Forelimb muscle (tissue), 1 donor: ENCODE measurements around the gene TMED3. TPM values are rescaled to one million over a fixed set of nuclear protein-coding genes. Genes with fewer than 3 reads are reported as not detected.
"Not testable (repeated sequence)": the region's sequence is repeated elsewhere in the genome, so short reads cannot be mapped to it uniquely, and the experiment has no call there.

ENCODE experiments used
- DNase-seq: peaks from one replicate; pipeline ENCODE4 v3.0.0-alpha.2; 2013; ENCODE audit warnings: low read depth
- polyA plus RNA-seq: library from polyadenylated mRNA; unstranded; fragments of 120-200 nt; gene quantifications from one replicate; pipeline ENCODE4 v1.2.1, GENCODE V29; 2013; ENCODE audit not compliant: insufficient read length

The TMED3 gene
- polyA plus RNA-seq, 1 donor, result 34.1 TPM

GRCh38 chr15:79316864-79317263 lies 6.0 kb downstream of the TMED3 start:
- DNase-seq, result no peak

- not testable (repeated sequence) for DNase-seq
These were observed 9.1 kb downstream of the TMED3 start for GRCh38 chr15:79319973-79320372.

- no peak for DNase-seq
These were observed 11.0 kb downstream of the TMED3 start for GRCh38 chr15:79321876-79322275.

- no peak for DNase-seq
These were observed 11.4 kb downstream of the TMED3 start for GRCh38 chr15:79322306-79322705.

- no peak for DNase-seq
These were observed 12.0 kb downstream of the TMED3 start for GRCh38 chr15:79322945-79323344.

GRCh38 chr15:79329171-79329611 lies 18.3 kb downstream of the TMED3 start:
- no peak for DNase-seq

GRCh38 chr15:79332824-79333510 lies 22.1 kb downstream of the TMED3 start:
- DNase-seq, result no peak

GRCh38 chr15:79337591-79337990 lies 26.7 kb downstream of the TMED3 start:
- DNase-seq, result no peak

GRCh38 chr15:79339588-79340314 lies 28.8 kb downstream of the TMED3 start:
- DNase-seq, result no peak

GRCh38 chr15:79340315-79340602 lies 29.3 kb downstream of the TMED3 start:
- DNase-seq, result no peak

- DNase-seq, result no peak
These were observed 30.5 kb downstream of the TMED3 start for GRCh38 chr15:79341396-79341795.

- DNase-seq, result no peak
These were observed 38.6 kb downstream of the TMED3 start for GRCh38 chr15:79349525-79349924.

GRCh38 chr15:79352206-79352605 lies 41.3 kb downstream of the TMED3 start:
- no peak for DNase-seq

GRCh38 chr15:79357566-79357965 lies 46.7 kb downstream of the TMED3 start:
- DNase-seq, result no peak

GRCh38 chr15:79358069-79358468 lies 47.2 kb downstream of the TMED3 start:
- DNase-seq, result no peak

GRCh38 chr15:79364571-79365240 lies 53.8 kb downstream of the TMED3 start:
- no peak for DNase-seq

- no peak for DNase-seq
These were observed 54.9 kb downstream of the TMED3 start for GRCh38 chr15:79365765-79366164.

GRCh38 chr15:79366691-79367090 lies 55.8 kb downstream of the TMED3 start:
- no peak for DNase-seq

- no peak for DNase-seq
These were observed 59.8 kb downstream of the TMED3 start for GRCh38 chr15:79370716-79371115.

GRCh38 chr15:79371591-79371990 lies 60.7 kb downstream of the TMED3 start:
- no peak for DNase-seq

GRCh38 chr15:79372428-79372827 lies 61.5 kb downstream of the TMED3 start:
- DNase-seq, result no peak
